ENCODE measurements around the gene HMGCLL1. TPM values are rescaled to one million over a fixed set of nuclear protein-coding genes. Genes with fewer than 3 reads are reported as not detected.

The HMGCLL1 gene
- total and polyA plus RNA-seq, 4 donors, result 0.24 to 0.93 (median 0.66) TPM

GRCh38 chr6:55437141-55437540 lies 141.9 kb downstream of the HMGCLL1 start:
- Histone ChIP-seq H3K36me3 (ENCODE audit: control insufficient read depth in 4 of 4, insufficient read depth in 3 of 4, low read depth in 1 of 4, low read length in 3 of 4) (no peaks in the 10 kb centered on the region), H3K9ac (ENCODE audit: low read depth in 1 of 2, low read length in 2 of 2) (no peak overlapping the region), H3K9me3 (ENCODE audit: control insufficient read depth in 4 of 4, low read length in 3 of 4) (no peaks in the 10 kb centered on the region), H3K4me3 (ENCODE audit: low read depth in 1 of 3, low read length in 3 of 3) (no peak overlapping the region), H3K27ac (ENCODE audit: low read depth in 1 of 2, low read length in 2 of 2) (no peak overlapping the region), H3K27me3 (ENCODE audit: control insufficient read depth in 4 of 4, insufficient read depth in 4 of 4, low read length in 3 of 4) (peaks cover 0 to 12% (median under 1%) of the 10 kb centered on the region in 4 donors), H3K4me1 (ENCODE audit: control insufficient read depth in 4 of 4, insufficient read depth in 4 of 4, low read length in 3 of 4) (no peaks in the 10 kb centered on the region)
- no peak for DNase-seq (ENCODE audit: low spot score)
- 72% methylated on average over 4 of the region's 4 CpGs for WGBS
- no peak for TF ChIP-seq MAX (IDR thresholded peaks at IDR 0.05)
- no peak for TF ChIP-seq SP1 (IDR thresholded peaks at IDR 0.05)
- TF ChIP-seq RXRA (IDR thresholded peaks at IDR 0.05), result no peak
- no peak for TF ChIP-seq REST (IDR thresholded peaks at IDR 0.05)
- no peak for TF ChIP-seq FOXA2 (IDR thresholded peaks at IDR 0.05)
- TF ChIP-seq FOXA1 (IDR thresholded peaks at IDR 0.05), result no peak
- no peak for TF ChIP-seq TAF1 (conservative IDR thresholded peaks at IDR 0.05)
- no peak for TF ChIP-seq NR2F2 (IDR thresholded peaks at IDR 0.05)
- no peak for TF ChIP-seq HNF4G (IDR thresholded peaks at IDR 0.05)
- TF ChIP-seq EGR1 (IDR thresholded peaks at IDR 0.05; ENCODE audit: low read depth in 2 of 2), result no peak
- no peak for TF ChIP-seq ATF3 (IDR thresholded peaks at IDR 0.05)
- no peak for TF ChIP-seq HNF4A (conservative IDR thresholded peaks at IDR 0.05)
- no peak for TF ChIP-seq RAD21 (IDR thresholded peaks at IDR 0.05)
- TF ChIP-seq ZBTB33 (IDR thresholded peaks at IDR 0.05), result no peak
- no peak for TF ChIP-seq YY1 (IDR thresholded peaks at IDR 0.05)
- TF ChIP-seq JUND (IDR thresholded peaks at IDR 0.05), result no peak
- TF ChIP-seq, protein P1, sequence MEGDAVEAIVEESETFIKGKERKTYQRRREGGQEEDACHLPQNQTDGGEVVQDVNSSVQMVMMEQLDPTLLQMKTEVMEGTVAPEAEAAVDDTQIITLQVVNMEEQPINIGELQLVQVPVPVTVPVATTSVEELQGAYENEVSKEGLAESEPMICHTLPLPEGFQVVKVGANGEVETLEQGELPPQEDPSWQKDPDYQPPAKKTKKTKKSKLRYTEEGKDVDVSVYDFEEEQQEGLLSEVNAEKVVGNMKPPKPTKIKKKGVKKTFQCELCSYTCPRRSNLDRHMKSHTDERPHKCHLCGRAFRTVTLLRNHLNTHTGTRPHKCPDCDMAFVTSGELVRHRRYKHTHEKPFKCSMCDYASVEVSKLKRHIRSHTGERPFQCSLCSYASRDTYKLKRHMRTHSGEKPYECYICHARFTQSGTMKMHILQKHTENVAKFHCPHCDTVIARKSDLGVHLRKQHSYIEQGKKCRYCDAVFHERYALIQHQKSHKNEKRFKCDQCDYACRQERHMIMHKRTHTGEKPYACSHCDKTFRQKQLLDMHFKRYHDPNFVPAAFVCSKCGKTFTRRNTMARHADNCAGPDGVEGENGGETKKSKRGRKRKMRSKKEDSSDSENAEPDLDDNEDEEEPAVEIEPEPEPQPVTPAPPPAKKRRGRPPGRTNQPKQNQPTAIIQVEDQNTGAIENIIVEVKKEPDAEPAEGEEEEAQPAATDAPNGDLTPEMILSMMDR (IDR thresholded peaks at IDR 0.05; ENCODE audit: low read depth, low read length, missing input control), result no peak
